ENCODE data around the gene CRYBB1.

DNA sequence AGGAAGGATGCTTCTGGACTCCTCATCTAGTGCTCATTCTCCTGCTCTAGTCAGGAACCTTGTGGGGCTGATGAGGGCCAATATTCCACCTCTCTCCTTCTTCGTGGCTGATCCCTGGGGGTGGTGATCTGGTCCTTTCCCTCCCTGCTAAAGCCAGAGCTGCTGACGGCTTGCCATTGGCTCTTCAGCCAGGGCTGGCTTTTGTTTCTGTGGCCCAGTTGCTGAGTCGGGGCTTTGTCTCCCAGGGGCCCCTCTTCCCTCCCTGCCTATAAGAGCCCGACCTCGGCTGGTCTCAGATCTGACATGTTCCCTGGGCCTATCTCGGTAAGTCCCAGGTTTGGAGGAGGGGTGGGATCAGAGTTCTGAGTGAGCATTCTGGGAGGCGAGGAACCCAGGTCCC lies 3.8 kb upstream of the CRYBB1 start, which contains the start of gene CRYBA4:
- TF ChIP-seq POLR2AphosphoS5 (IDR thresholded peaks at IDR 0.05; ENCODE audit: low read depth, low read length) (no peak), SIN3A (IDR thresholded peaks at IDR 0.05; ENCODE audit: borderline replicate concordance, insufficient read depth, low read depth, low read length) (no peak), TCF7L2 (IDR thresholded peaks at IDR 0.05; ENCODE audit: low read depth, low read length) (no peak)
- TF ChIP-seq, protein P1, sequence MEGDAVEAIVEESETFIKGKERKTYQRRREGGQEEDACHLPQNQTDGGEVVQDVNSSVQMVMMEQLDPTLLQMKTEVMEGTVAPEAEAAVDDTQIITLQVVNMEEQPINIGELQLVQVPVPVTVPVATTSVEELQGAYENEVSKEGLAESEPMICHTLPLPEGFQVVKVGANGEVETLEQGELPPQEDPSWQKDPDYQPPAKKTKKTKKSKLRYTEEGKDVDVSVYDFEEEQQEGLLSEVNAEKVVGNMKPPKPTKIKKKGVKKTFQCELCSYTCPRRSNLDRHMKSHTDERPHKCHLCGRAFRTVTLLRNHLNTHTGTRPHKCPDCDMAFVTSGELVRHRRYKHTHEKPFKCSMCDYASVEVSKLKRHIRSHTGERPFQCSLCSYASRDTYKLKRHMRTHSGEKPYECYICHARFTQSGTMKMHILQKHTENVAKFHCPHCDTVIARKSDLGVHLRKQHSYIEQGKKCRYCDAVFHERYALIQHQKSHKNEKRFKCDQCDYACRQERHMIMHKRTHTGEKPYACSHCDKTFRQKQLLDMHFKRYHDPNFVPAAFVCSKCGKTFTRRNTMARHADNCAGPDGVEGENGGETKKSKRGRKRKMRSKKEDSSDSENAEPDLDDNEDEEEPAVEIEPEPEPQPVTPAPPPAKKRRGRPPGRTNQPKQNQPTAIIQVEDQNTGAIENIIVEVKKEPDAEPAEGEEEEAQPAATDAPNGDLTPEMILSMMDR (IDR thresholded peaks at IDR 0.05): no peak
- TF ChIP-seq, protein P2, sequence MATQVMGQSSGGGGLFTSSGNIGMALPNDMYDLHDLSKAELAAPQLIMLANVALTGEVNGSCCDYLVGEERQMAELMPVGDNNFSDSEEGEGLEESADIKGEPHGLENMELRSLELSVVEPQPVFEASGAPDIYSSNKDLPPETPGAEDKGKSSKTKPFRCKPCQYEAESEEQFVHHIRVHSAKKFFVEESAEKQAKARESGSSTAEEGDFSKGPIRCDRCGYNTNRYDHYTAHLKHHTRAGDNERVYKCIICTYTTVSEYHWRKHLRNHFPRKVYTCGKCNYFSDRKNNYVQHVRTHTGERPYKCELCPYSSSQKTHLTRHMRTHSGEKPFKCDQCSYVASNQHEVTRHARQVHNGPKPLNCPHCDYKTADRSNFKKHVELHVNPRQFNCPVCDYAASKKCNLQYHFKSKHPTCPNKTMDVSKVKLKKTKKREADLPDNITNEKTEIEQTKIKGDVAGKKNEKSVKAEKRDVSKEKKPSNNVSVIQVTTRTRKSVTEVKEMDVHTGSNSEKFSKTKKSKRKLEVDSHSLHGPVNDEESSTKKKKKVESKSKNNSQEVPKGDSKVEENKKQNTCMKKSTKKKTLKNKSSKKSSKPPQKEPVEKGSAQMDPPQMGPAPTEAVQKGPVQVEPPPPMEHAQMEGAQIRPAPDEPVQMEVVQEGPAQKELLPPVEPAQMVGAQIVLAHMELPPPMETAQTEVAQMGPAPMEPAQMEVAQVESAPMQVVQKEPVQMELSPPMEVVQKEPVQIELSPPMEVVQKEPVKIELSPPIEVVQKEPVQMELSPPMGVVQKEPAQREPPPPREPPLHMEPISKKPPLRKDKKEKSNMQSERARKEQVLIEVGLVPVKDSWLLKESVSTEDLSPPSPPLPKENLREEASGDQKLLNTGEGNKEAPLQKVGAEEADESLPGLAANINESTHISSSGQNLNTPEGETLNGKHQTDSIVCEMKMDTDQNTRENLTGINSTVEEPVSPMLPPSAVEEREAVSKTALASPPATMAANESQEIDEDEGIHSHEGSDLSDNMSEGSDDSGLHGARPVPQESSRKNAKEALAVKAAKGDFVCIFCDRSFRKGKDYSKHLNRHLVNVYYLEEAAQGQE (IDR thresholded peaks at IDR 0.05; ENCODE audit: insufficient read depth in 1 of 2, low read depth in 2 of 2, low read length in 1 of 2): no peak

Data from Panc1 (cell line).